ENCODE measurements around the gene NR2E1. TPM values are rescaled to one million over a fixed set of nuclear protein-coding genes. Genes with fewer than 3 reads are reported as not detected.
A peak's percentile ranks its signal among the peaks of the same experiment; 100 is the strongest.

NR2E1 gene
- total and polyA plus RNA-seq, 2 donors = not detected

DNA sequence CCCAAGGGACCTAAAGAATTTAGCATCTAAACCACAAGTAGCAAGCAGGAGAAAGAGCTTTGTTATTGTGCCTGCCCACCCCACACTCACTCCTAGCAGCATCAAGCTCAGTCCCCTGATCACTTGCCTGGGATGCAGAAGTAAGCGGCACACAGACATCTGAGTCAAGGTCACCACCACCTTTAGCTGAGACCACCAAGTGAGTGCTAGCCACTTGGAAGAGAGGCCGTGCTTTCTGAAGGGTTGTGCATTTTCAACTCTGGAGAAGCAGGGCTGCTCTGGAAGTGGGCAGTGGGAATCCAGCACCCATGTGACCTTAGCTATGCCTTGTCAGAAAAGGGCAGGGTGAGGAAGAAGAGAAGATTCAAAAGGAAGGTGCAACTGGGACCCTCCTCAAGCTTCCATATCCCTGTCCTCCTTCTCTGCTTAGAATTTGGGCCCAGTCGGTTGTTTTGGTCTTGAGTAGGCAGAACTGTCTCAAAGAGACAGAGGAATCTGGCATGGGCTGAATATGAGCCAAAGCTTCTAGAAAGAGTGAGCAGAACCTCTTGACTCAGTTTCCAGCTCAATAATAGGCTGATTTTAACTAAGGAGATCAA, 6.2 kb downstream of the NR2E1 start:
- no peaks in the 10 kb centered on the region for H3K36me3 ChIP-seq (ENCODE audit: insufficient read depth)
- peaks cover 1% of the 10 kb centered on the region for H3K4me1 ChIP-seq (ENCODE audit: insufficient read depth)
- no peak overlapping the region for H3K4me3 ChIP-seq (ENCODE audit: low read depth, low read length)
- DNase-seq (ENCODE audit: extremely low spot score) = no peak
- 32% methylated on average over 3 of the region's 3 CpGs for WGBS
- no peak overlapping the region for H3K27ac ChIP-seq (ENCODE audit: low read depth)

DNA sequence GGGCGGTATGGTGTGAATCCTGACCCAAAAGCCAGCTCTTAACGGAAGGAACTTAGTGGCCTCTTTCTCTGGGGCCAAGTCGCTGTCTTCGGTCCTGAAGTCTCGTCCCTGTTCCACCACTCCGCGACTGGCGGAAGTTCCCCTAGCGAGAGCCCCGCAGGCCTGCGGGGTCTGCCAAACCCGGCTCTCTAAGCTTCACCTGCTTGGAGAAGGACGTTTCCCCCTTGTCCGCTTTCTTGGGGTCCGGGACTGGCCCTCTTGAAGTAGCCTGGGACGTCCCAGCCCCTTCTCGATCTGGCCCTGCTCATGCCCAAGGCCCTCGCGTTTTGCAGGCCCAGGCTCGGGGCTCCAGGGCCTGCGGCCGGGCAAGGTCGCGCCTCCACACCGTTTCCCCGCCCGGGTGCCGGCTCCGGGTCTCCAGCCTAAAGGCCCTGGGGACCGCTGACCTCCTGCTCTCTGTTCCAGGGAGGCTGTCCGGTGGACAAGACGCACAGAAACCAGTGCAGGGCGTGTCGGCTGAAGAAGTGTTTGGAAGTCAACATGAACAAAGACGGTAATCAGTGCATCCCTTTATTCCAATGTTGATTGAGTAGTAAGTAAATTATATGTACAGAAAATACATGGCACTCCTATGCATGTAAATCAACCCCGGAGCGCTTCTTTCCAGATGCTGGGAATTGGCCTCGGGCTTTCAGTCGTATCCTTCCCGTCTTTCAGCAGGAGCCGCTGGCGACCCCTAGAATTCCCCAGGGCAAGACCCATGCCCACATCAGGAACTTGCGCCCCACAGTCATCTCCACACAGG, 8.8 kb downstream of the NR2E1 start:
- no peaks in the 10 kb centered on the region for H3K36me3 ChIP-seq (ENCODE audit: insufficient read depth)
- H3K27ac ChIP-seq (ENCODE audit: low read depth) = no peak overlapping the region
- H3K4me3 ChIP-seq (ENCODE audit: low read depth, low read length) = no peak overlapping the region
- no peak for DNase-seq (ENCODE audit: extremely low spot score)
- 10% methylated on average over 43 of the region's 43 CpGs for WGBS
- no peaks in the 10 kb centered on the region for H3K4me1 ChIP-seq (ENCODE audit: insufficient read depth)

DNA sequence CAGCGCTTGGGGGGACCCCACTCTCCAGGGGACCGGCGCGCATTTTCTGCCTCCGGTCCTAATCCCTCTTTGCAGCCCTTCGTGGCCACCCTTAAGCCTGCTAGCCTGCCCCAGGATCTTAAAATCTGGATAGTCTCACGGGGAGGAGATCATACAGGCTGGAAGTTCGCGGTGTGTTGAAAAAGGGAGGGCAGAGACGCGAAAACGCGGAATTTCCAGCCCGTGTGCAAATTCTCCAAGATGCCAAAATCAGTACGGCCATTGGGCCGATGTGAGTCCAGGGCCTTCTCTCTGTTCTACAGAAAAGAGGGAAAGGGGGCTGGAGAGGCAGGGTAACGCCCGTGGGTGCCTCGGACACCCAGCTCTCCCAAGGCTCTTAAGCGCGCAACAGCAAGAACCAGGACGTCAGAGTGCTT, 9.4 kb downstream of the NR2E1 start:
- no peak overlapping the region for H3K27ac ChIP-seq (ENCODE audit: low read depth)
- 8% methylated on average over 22 of the region's 22 CpGs for WGBS
- no peak for DNase-seq (ENCODE audit: extremely low spot score)
- no peaks in the 10 kb centered on the region for H3K36me3 ChIP-seq (ENCODE audit: insufficient read depth)
- peak overlapping the region; percentile 13 for H3K4me3 ChIP-seq (ENCODE audit: low read depth, low read length)
- no peaks in the 10 kb centered on the region for H3K4me1 ChIP-seq (ENCODE audit: insufficient read depth)

DNA sequence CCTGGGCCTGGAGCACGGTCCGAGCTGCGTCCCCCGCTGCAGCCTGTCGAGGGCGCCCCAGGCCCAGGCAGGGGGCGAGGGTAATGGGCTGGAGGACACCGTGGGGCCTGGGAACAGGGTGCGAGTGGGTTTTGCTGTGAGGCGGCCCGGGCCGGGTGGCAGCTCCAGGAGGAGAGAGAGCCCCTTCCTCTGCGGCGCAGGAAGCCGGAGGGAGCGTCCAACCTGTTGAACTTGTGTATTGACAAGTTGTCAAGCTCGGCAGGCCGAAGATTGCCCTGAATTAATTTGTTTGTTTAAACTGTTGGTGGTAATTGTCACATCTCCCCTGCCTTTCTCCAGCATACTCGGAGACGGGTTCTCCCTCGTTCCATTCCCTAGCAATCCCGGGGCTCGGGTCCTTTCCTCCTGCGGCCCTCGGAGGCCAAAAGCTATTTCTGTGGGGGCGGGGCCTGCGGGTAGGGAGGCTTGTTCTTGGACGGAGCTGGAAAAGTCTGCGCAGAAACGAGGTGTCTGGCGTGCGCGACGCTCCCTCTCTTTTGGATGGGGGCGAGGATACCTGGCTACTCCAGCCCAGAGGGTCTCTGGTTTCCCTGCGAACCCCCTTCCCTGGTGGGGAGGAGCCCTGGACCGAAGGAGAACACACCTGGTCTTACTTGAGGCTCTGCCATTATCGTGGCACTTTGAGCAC, 9.9 kb downstream of the NR2E1 start:
- H3K4me1 ChIP-seq (ENCODE audit: insufficient read depth) = no peaks in the 10 kb centered on the region
- 2% methylated on average over 38 of the region's 38 CpGs for WGBS
- no peak for DNase-seq (ENCODE audit: extremely low spot score)
- no peaks in the 10 kb centered on the region for H3K36me3 ChIP-seq (ENCODE audit: insufficient read depth)
- H3K27ac ChIP-seq (ENCODE audit: low read depth) = no peak overlapping the region
- peak overlapping the region; percentile 13 for H3K4me3 ChIP-seq (ENCODE audit: low read depth, low read length)

GRCh38 chr6:108176281-108177089, 10.7 kb downstream of the NR2E1 start:
- H3K4me1 ChIP-seq (ENCODE audit: insufficient read depth) = no peaks in the 10 kb centered on the region
- 9% methylated on average over 46 of the region's 46 CpGs for WGBS
- H3K4me3 ChIP-seq (ENCODE audit: low read depth, low read length) = no peak overlapping the region
- no peak overlapping the region for H3K27ac ChIP-seq (ENCODE audit: low read depth)
- no peak for DNase-seq (ENCODE audit: extremely low spot score)
- no peaks in the 10 kb centered on the region for H3K36me3 ChIP-seq (ENCODE audit: insufficient read depth)

GRCh38 chr6:108179741-108180140, 13.9 kb downstream of the NR2E1 start:
- Histone ChIP-seq H3K4me1 (ENCODE audit: insufficient read depth) (no peaks in the 10 kb centered on the region), H3K36me3 (ENCODE audit: insufficient read depth) (no peaks in the 10 kb centered on the region), H3K4me3 (ENCODE audit: low read depth, low read length) (no peak overlapping the region), H3K27ac (ENCODE audit: low read depth) (no peak overlapping the region)
- WGBS = 14% methylated on average over 4 of the region's 4 CpGs
- DNase-seq (ENCODE audit: extremely low spot score) = no peak

- 16% methylated on average over 1 of the region's 1 CpG for WGBS
- DNase-seq (ENCODE audit: extremely low spot score) = no peak
- H3K36me3 ChIP-seq (ENCODE audit: insufficient read depth) = no peaks in the 10 kb centered on the region
- H3K4me3 ChIP-seq (ENCODE audit: low read depth, low read length) = no peak overlapping the region
- H3K4me1 ChIP-seq (ENCODE audit: insufficient read depth) = no peaks in the 10 kb centered on the region
- H3K27ac ChIP-seq (ENCODE audit: low read depth) = no peak overlapping the region
These were observed 14.4 kb downstream of the NR2E1 start for GRCh38 chr6:108180266-108180665.

DNA sequence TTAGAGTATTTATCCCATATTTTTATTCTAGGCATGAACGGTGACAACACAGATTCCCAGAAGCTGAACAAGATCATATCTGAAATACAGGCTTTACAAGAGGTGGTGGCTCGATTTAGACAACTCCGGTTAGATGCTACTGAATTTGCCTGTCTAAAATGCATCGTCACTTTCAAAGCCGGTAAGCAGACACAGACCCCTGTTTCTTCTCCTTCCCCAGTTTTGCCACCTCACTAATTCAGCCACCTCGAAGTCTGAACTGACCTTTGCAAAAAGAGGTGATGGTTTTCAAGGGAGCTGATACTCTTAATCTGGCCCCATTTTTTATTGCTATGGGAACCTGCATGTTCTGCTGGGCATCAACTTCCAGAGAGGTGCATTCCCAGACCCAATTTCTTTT, 15.0 kb downstream of the NR2E1 start:
- DNase-seq (ENCODE audit: extremely low spot score) = no peak
- no peaks in the 10 kb centered on the region for H3K4me1 ChIP-seq (ENCODE audit: insufficient read depth)
- no peak overlapping the region for H3K27ac ChIP-seq (ENCODE audit: low read depth)
- H3K36me3 ChIP-seq (ENCODE audit: insufficient read depth) = no peaks in the 10 kb centered on the region
- no peak overlapping the region for H3K4me3 ChIP-seq (ENCODE audit: low read depth, low read length)
- 55% methylated on average over 6 of the region's 6 CpGs for WGBS

DNA sequence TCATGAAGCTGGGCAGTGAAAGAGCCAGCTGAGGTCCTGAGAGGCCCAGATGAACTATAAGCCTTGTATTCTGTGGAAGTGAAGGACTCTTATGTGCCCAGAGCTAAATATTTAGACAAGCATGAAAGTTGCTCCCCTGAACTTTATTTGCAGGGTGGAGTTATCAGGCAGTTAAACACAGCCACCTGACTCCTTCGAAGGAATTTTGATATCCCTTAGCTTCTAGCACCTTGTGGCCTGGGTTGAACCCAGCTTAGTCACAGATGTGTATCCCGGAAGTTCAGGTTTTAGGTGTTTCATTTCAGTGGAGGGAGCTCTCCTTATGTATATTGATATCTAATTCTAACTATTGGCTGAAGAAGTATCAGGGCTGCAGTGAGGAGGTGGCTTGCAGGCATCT, 20.4 kb downstream of the NR2E1 start:
- Histone ChIP-seq H3K36me3 (ENCODE audit: insufficient read depth) (no peaks in the 10 kb centered on the region), H3K4me1 (ENCODE audit: insufficient read depth) (no peaks in the 10 kb centered on the region), H3K27ac (ENCODE audit: low read depth) (no peak overlapping the region), H3K4me3 (ENCODE audit: low read depth, low read length) (no peak overlapping the region)
- DNase-seq (ENCODE audit: extremely low spot score) = no peak
- WGBS = 81% methylated on average over 2 of the region's 2 CpGs

DNA sequence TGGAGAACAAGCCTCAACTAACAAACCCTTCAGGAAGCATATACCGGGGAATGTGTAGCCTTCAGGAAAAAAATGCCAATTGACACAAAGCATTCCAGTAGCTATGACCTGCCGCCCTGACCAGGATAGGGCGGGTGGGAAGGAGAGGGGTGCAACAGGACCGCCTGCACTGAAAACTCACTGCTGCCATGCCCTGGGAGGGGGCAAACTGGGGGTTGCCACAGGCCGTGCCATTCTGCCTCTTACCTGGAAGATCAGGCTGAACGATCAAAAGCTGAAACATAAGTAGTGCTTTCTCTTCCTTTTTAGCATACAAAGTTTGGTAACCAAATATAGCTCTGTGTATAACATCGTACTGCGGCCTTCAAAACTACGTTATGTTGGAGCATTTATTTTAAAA, 21.7 kb downstream of the NR2E1 start:
- WGBS = 87% methylated on average over 9 of the region's 9 CpGs
- no peaks in the 10 kb centered on the region for H3K4me1 ChIP-seq (ENCODE audit: insufficient read depth)
- DNase-seq (ENCODE audit: extremely low spot score) = no peak
- no peak overlapping the region for H3K4me3 ChIP-seq (ENCODE audit: low read depth, low read length)
- no peaks in the 10 kb centered on the region for H3K36me3 ChIP-seq (ENCODE audit: insufficient read depth)
- no peak overlapping the region for H3K27ac ChIP-seq (ENCODE audit: low read depth)

DNA sequence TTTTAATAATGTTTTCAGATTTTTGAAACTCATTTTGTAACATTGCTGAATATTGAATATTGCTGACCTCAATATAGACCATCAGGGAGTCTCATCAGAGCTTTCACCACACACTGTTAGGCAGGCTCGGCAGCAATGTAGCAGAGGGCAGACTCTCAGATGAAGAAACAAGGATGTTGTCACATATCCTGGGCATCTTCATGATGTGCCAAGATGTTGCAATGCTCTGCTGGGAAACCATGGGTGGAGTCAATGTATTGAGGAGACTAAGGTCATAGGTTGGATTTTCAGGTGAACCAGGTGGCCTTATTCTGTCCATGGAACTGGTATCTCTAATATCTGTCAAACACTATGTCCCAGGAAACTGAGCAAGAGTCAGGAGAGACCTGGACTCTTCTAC, 27.3 kb downstream of the NR2E1 start:
- no peak for DNase-seq (ENCODE audit: extremely low spot score)
- no peaks in the 10 kb centered on the region for H3K4me1 ChIP-seq (ENCODE audit: insufficient read depth)
- no peaks in the 10 kb centered on the region for H3K36me3 ChIP-seq (ENCODE audit: insufficient read depth)
- no peak overlapping the region for H3K4me3 ChIP-seq (ENCODE audit: low read depth, low read length)
- no peak overlapping the region for H3K27ac ChIP-seq (ENCODE audit: low read depth)
- 90% methylated on average over 1 of the region's 1 CpG for WGBS

GRCh38 chr6:108193835-108194234, 28.0 kb downstream of the NR2E1 start:
- no peaks in the 10 kb centered on the region for H3K4me1 ChIP-seq (ENCODE audit: insufficient read depth)
- WGBS = 87% methylated on average over 1 of the region's 1 CpG

GRCh38 chr6:108194503-108194902, 28.7 kb downstream of the NR2E1 start:
- DNase-seq (ENCODE audit: extremely low spot score) = no peak
- no peak overlapping the region for H3K4me3 ChIP-seq (ENCODE audit: low read depth, low read length)
- H3K4me1 ChIP-seq (ENCODE audit: insufficient read depth) = no peaks in the 10 kb centered on the region
- H3K27ac ChIP-seq (ENCODE audit: low read depth) = no peak overlapping the region
- WGBS = 77% methylated on average over 8 of the region's 8 CpGs
- H3K36me3 ChIP-seq (ENCODE audit: insufficient read depth) = no peaks in the 10 kb centered on the region

More at GRCh38 chr6:108193835-108194234, 28.0 kb downstream of the NR2E1 start:
- H3K27ac ChIP-seq (ENCODE audit: low read depth) = no peak overlapping the region
- no peak for DNase-seq (ENCODE audit: extremely low spot score)
- no peaks in the 10 kb centered on the region for H3K36me3 ChIP-seq (ENCODE audit: insufficient read depth)
- no peak overlapping the region for H3K4me3 ChIP-seq (ENCODE audit: low read depth, low read length)

Measured in urinary bladder (tissue), 4 donors.